HG02981 (cell line): ENCODE measurements around the gene KIFC3.
"Not testable (repeated sequence)": the region's sequence is repeated elsewhere in the genome, so short reads cannot be mapped to it uniquely, and the experiment has no call there.

ENCODE experiments used
- ATAC-seq: cut with Tn5 transposase; IDR thresholded peaks from one replicate; pipeline ENCODE4 v1.9.1; 2021; ENCODE audit warnings: mild to moderate bottlenecking, moderate library complexity; ENCODE audit not compliant: unreplicated experiment

The KIFC3 gene

DNA sequence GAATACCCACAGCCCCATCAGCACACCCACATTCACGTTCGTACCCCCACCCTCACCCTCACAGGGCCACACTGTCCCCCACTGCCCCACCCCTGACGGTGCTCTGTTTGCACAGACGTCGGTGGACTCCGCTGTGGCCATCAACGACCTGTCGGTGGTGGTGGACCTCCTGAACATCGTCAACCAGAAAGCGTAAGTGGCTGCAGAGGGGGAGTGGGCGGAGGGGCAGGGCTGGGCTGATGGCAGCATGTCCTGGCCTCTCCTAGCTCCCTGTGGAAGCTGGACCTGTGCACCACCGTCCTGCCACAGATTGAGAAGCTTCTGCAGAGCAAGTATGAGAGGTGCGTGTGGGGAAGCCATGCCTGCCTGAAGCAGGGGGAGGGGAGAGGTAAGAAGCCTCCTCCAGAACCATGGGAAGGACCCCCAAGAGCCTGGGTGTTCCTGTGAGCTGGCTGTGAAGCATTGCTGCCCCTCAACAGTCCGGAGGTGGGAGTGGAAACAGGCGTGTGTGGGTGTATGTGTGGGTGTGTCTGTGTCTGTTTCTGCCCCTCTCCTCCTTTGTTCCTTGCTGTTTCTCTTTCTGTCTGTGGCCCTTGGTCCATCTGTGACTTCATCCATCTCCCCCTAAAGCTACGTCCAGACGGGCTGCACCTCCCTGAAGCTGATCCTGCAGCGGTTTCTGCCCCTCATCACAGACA, 46.4 kb downstream of the KIFC3 start:
- ATAC-seq = no peak

DNA sequence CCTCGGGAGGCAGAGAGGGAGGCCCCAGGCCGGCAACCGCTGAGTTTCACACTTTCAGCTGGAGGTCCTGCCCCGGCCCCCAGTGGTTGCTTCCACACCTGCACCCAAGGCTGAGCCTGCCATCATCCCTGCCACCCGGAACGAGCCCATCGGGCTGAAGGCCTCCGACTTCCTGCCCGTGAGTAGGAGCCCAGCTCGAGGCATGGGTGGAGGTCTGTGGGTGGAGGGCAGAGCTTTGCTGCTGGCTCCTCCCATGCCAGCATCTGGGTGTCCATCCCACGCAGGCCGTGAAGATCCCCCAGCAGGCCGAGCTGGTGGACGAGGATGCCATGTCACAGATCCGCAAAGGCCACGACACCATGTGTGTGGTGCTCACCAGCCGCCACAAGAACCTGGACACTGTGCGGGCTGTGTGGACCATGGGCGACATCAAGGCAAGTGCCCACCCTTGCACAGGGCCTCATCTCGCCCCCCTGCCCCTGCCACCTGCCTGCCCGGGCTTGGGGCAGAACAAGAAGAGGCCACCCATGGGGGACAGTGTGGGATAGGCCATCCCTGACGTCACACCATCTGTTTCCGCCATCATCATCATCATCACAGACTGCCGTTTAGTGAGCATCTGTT, 47.1 kb downstream of the KIFC3 start:
- no peak for ATAC-seq

GRCh38 chr16:57754354-57755060, 47.8 kb downstream of the KIFC3 start:
- no peak for ATAC-seq

DNA sequence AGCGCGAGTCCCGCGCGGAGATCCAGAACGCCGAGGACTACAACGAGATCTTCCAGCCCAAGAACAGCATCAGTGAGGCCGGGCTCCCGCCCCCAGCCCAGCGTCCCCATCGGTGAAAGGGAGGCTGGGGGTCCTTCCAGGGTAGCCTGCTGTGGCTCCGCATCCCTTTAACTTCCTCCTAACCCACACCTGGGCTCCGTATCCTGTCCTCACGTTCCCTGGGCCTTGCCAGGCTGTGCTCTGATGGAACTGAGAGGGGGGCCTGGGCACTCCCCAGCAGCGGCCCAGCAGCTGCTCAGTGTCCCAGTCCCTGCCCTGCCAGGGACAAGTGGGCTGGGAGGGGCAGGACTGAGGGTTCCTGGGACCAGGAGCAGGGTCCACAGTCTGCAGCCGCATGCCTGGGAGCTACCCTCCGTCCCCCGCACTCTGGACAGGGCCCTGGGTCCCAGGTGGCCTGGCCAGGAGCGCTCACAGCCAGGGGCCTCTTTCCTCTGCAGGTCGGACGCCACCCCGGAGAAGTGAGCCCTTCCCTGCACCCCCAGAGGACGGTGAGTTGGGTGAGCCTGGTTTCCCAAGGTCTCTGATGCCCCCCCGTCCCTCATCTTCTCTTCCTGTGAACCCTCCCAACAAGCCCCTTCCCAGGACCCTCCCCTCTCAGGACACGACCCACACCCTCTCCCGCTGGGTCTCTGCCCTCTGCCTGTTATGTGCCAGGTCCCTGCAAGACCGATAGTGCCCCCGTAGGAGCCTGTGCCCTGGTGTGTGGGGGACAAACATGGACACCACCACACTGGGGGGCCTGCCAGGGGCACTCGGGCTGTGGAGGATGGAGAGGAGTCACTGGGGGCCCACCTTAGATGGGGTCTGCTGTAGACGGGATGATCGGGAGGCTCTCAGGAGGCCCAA, 48.6 kb downstream of the KIFC3 start:
- ATAC-seq = no peak

GRCh38 chr16:57752581-57753447, 49.5 kb downstream of the KIFC3 start:
- ATAC-seq = no peak

DNA sequence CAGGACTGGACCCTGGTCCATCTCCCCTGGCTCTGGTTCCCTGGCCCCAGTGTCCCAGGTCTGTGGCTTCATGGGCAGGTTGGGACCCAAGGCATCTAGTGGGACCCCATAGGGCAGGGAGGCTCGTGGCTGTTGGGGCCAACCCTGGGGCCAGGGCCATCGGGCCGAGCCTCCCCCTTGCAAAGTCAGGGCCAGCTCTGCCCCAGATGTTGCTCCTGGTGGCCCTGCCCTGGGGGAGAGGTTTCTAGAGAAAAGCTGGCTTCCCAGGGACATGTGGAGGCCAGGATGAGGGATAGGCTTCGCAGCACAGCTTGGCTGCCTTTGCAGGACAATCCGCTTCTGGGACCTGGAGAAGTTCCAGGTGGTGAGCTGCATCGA, 50.1 kb downstream of the KIFC3 start:
- no peak for ATAC-seq

DNA sequence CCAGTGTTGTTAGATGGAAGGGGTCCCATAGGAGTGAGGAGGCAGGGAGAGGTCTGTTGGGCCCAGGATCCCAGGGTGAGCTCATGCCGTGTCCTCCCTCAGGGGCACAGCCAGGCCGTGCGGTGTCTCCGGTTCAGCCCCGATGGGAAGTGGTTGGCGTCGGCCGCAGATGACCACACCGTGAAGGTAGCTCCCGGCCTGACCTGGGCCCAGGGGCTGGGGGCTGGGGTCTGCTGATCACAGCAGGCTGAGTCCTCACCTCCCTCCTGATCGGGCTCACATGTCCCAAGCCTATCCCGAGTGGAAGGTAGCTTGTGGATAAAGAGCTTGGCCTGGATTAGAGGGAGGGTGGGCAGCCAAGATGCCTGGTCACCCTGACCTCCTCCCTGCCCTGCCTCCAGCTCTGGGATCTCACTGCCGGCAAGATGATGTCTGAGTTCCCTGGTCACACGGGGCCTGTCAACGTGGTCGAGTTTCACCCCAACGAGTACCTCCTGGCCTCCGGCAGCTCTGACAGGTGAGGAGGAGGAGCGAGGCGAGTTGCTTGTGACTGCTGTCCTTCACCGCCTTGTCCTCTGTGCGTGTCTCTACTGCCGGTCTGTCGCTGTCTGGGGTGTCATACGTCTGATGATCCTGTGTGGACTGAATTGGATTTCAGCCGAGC, 50.6 kb downstream of the KIFC3 start:
- ATAC-seq = no peak

GRCh38 chr16:57750796-57751538, 51.3 kb downstream of the KIFC3 start:
- ATAC-seq = no peak

DNA sequence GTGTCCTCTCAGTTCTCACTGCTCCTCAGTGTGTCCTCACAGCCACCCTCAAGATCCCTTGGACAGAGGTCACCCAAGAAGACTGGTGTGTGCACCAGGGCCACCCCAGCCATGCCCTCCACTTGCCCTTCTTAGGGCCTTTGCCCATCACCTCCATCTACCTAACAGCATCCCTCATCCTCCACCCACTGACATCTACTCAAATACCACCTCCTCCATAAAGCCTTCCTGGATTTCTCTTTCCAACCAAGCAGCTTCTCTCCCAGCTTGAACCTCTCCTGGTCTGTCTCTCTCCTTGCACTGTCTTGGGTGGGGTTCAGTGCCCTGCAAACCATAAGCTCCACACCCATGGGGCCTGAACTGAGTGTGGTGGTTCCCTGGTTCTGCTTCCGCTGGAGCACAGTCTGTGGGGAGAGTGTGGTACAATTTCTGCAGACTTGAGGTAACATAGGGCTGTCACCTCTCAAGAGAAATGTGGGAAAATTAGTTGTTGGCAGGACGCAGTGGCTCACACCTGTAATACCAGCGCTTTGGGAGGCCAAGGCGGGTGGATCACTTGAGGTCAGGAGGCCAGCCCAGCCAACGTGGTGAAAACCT, 52.3 kb downstream of the KIFC3 start:
- ATAC-seq = no peak

DNA sequence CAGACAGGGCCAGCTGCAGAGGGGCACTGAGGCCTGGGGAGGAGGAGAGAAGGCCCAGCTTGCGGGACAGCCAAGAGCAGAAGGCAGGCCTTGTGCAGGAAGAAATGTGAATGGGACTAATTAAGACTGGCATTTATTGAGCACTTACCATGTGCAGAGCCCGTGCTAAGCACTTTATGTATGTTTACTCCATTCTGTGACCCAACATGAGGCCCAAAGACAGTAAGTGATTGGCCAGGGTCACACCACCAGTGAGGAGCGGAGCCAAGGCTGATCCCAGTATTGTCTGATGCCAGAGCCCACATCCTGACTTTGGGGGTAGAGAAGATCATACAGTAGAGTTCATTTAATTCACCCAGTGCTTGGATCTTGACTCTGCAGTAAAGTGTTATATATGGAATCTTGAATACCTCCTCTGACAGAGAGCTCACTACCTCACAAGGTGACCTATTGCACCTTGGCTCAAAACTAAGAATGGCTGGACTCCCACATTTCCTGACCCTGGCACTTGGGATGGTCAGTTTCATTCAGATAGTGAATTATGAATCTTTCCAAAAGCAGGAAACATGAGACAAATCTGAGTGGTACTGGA, 53.1 kb downstream of the KIFC3 start:
- no peak for ATAC-seq

DNA sequence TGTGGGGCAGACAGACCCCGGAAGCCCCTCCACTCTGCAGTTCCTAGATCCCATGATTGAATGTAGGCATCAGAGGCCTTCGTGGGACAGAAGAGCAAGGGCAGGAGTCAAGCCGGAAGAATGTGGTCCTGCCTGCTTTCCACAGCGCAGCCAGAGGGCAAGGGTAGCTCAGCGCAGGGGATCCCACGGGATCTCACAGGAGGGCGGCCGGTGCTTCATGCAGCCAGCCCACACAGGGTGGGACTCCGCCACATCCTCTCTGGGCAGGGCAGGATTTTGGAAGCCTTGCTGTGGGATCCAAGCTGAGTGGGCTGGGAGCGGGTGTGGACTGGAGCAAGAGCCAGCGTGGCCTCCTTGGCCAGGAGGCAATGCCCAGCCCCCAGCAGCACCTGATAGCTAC, 53.7 kb downstream of the KIFC3 start:
- ATAC-seq = no peak

GRCh38 chr16:57747996-57748395, 54.3 kb downstream of the KIFC3 start:
- ATAC-seq = no peak

DNA sequence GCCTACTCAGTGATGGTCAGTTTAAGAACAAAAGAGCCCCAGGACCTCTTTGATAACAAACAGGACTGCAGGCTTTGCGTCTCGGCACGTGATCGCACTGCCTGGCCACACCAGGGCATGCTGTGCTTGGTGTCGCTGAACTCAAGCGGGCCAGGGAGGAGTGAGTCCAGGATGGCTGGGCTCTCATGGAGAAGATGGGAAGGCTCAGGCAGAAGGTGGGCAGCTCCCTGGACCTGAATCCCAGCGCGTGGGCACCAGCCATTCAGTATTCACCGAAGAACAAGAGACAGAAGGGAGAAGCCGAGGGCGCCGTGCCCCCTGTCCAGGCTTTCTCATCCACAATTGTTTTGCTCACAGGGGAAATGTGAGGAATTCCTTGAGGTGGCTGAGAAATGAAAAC, 54.8 kb downstream of the KIFC3 start:
- ATAC-seq = no peak

DNA sequence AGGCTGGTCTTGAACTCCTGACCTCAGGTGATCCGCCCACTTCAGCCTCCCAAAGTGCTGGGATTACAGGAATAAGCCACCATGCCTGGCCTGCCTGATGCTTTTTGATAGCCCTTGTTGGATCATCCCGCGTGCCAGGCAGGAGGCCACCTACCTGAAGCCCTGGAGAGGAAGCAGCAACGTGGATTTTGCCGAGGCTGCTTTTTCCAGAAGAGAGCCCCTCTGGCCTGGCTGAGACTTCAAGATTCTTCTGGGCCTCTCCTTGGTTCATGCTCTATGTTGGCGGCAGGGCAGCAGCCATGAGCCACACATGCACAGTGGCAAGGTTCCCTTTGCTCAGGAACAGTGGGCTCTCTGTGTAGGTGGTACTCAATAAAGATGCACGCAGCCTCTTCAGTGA, 55.2 kb downstream of the KIFC3 start:
- no peak for ATAC-seq

- ATAC-seq = not testable (repeated sequence)
These were observed 56.0 kb downstream of the KIFC3 start for GRCh38 chr16:57746316-57746715.

- ATAC-seq = no peak
These were observed 56.5 kb downstream of the KIFC3 start for GRCh38 chr16:57745768-57746167.

DNA sequence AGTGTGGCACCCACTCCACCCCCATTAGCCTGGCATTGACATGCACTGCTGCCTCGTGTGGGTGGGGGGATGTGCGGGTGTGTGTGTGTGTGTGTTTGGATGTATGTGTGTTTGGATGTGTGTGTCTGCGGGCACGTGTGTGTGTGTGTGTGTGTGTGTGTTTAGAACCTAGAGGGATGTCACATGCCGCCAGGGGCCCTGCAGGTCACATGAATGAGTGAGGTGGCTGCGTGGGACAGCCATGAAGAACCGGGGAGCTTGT, 57.7 kb downstream of the KIFC3 start:
- ATAC-seq = no peak

GRCh38 chr16:57743886-57744641, 58.2 kb downstream of the KIFC3 start:
- ATAC-seq = no peak
